ENCODE measurements around the gene ARL13A.

DNA sequence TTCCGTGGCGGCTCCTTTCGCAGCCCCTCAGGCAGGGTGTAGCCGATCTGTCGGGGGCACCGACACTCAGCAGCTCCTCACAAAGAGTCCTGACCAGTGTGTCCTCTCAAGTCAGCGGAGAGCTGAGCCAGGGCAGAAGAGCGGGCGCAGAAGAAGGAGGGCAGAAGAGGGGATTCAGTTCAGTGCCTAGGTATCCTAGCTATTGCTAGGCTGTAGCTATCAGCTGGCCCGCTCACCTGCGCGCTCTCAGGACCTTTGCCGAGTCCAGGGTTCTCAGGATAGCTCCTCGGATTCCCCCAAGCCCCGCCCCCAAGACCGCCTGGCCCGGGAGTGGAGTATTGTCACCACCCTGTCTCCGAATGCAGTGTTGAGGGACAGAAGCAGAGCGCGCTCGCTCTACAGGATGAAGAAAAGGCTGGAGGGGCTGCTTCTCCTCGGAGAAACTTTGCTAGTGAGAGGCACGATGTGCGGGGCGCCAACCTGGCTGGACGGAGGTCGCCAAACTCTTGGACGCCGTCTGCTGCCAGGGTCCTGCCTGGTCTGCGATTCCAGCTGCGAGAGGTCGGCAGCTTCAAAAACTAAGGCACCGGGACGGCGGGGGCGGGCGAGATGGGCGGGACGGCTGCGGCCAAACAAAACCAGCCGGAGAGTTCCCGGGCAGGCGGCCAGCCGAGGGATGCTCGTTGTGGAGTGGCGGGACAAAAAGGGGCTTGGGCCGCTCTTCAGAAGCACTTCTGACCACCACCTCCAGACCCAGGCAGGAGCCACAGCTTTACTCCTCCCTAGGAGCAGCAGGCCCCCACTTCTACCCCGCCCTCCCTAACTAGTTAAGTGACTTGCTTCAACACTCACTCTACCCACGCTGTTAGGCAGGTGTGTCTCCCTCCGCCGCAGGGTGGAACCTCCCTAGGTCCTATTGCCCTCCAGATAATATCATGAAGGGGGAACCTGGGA lies 40.6 kb upstream of the ARL13A start, which contains the start of gene XKRX:
- TF ChIP-seq CTCF (IDR thresholded peaks at IDR 0.05) (no peak), POLR2A (IDR thresholded peaks at IDR 0.05) (no peak)

Data from body of pancreas (tissue), 4 donors.